Neural cell (in vitro differentiated cells): ENCODE results near the gene ANKRD33B.

Source experiments
- TAF1 ChIP-seq: IDR thresholded peaks from 2 replicates; pipeline ENCODE4 v1.6.1; 2012; ENCODE audit warnings: low read depth
- TF ChIP-seq, protein P1 (sequence below): fragments of 450-650 bp; IDR thresholded peaks from 2 replicates; pipeline ENCODE4 v1.5.1; 2014; ENCODE audit warnings: antibody characterized with exemption, mild to moderate bottlenecking, moderate library complexity; ENCODE audit not compliant: poor library complexity, severe bottlenecking

DNA sequence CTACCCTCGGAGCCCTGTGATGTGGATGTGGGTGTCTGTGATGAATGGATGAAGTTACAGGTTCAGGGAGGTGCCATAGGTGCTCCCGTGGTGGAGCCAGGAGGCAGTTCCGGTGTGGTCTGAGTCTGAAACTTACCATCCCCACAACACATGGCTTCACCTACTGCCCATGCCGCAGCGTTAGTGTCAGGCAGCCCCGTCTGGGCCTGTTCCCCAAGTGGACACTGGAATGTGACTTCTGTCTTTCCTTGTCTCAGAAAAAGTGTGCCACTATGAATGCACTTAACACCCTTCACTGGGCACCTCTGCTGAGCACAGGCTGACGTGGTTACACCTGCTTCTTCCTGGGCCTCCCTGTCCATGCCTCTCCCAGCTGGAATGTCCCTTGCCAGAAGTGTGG lies 8.6 kb downstream of the ANKRD33B start:
- TF ChIP-seq TAF1 = no peak
- TF ChIP-seq, protein P1, sequence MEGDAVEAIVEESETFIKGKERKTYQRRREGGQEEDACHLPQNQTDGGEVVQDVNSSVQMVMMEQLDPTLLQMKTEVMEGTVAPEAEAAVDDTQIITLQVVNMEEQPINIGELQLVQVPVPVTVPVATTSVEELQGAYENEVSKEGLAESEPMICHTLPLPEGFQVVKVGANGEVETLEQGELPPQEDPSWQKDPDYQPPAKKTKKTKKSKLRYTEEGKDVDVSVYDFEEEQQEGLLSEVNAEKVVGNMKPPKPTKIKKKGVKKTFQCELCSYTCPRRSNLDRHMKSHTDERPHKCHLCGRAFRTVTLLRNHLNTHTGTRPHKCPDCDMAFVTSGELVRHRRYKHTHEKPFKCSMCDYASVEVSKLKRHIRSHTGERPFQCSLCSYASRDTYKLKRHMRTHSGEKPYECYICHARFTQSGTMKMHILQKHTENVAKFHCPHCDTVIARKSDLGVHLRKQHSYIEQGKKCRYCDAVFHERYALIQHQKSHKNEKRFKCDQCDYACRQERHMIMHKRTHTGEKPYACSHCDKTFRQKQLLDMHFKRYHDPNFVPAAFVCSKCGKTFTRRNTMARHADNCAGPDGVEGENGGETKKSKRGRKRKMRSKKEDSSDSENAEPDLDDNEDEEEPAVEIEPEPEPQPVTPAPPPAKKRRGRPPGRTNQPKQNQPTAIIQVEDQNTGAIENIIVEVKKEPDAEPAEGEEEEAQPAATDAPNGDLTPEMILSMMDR = no peak
